Measurements from ENCODE around the gene LHX3.
"Not testable (repeated sequence)": the region's sequence is repeated elsewhere in the genome, so short reads cannot be mapped to it uniquely, and the experiment has no call there.

The LHX3 gene

DNA sequence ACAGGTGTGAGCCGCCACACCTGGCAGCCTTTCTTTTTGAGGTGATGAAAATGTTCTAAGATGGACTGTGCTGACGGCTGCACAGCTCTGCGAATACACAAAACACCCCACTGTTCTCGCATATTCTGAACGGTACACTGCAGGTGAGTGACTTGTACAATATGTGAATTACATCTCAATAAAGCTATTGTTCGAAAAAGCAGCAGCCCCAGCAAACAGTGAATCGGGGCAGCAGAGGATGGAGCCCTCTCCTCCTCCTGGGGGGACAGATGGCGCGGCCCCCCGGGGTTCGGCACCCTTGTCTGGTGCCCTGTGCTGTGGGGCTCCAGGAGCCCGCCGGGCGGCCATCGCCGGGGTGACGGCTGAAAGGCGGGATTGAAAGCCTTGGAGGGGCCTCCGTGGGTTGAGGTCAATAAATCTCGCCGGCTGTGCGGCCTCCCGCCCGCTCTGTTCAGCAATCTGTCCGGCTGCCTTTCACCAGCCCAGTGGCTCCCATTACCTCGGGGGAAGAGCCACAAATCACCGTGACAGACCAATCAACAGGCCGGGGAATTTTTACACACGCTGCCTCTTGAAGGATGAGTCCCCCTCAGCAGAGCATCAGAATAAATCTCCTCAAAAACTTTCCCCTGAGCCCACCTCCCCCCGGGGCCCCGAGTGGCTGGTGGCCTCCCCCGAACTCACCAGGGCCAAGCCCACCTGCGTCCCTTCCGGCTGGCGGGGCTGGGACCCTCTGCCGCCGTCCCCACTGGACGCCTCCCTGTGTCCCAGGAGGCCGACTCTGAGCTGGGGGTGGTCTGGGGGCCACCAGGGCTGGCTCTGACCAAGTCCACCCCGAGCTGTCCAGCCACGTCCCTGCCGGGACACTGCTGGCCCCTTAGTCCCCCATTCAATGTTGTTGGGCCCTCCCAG, 48.5 kb downstream of the LHX3 start:
- in situ Hi-C loops (cut with HindIII; ENCODE audit: low sequenced_read_pairs): no loop called here

DNA sequence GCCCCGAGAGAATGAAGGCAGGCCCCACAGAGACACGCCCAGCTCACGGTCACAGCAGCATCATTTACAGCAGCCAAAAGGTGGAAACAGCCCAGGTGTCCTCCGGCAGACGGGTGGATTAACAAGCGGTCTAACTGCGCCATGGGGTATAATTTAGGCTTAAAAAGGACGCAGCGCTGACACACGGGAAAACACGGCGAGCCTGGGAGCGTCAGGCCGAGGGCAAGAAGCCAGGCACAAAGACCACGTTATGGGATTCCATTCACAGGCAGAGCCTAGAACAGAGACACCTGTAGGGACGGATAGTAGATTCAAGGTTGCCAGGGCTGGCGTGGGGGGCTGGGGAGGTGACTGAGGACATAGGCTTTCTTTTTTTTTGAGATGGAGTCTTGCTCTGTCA, 49.4 kb downstream of the LHX3 start:
- in situ Hi-C loops (cut with HindIII; ENCODE audit: low sequenced_read_pairs): no loop called here

- in situ Hi-C loops (cut with HindIII; ENCODE audit: low sequenced_read_pairs): no loop called here
These were observed 50.0 kb downstream of the LHX3 start for GRCh38 chr9:136154943-136155342.

GRCh38 chr9:136153381-136154065, 51.4 kb downstream of the LHX3 start:
- in situ Hi-C loops (cut with HindIII; ENCODE audit: low sequenced_read_pairs): no loop called here

DNA sequence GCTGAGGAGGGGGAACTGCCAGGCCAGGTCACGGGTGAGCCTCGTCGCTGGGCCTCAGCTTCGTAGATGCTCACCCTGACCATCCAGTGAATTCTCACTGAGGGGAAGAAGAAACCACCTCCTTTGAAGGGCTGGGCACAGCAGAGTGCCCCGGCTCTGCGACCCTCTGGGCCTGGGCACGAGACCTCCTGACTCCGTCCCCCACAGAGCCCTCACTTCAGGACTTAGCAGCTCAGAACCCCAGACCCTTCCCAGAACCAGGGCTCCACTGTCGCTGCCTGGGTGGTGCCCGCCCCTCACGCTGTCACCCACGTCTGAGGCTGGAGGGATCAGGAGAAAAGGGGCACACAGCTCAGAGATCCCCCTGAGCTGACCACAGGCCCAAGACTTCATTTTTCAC, 52.0 kb downstream of the LHX3 start:
- in situ Hi-C loops (cut with HindIII; ENCODE audit: low sequenced_read_pairs): no loop called here

GRCh38 chr9:136152543-136152866, 52.4 kb downstream of the LHX3 start:
- in situ Hi-C loops (cut with HindIII; ENCODE audit: low sequenced_read_pairs): no loop called here

DNA sequence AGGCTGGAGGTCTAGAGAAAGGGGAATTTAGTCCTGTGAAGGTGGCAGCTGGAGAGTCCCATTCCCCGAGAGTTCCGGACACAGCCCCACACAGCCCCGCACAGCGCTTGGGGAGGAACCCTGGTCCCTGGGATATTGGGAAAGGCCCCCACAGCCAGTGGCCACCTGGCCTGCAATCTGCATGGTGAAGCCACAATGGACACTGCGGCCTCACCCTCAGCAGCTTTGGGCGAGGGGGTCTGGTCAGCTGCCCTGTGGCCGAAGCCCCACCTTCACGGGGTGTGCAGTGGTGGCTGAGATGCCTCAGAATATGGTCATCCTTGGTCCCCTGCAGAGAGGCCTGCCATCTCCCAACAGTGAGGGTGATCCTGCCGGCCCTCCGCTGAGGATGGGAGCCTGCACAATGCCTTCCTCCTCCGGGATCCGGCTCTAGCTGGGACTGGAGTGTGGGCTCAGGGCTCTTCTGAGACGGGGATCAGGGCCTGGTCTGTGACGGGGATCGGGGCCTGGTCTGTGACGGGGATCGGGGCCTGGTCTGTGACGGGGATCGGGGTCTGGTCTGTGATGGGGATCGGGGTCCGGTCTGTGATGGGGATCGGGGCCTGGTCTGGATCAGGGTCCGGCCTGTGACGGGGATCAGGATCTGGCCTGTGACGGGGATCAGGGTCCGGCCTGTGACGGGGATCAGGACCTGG, 52.9 kb downstream of the LHX3 start:
- in situ Hi-C loops (cut with HindIII; ENCODE audit: low sequenced_read_pairs): no loop called here

DNA sequence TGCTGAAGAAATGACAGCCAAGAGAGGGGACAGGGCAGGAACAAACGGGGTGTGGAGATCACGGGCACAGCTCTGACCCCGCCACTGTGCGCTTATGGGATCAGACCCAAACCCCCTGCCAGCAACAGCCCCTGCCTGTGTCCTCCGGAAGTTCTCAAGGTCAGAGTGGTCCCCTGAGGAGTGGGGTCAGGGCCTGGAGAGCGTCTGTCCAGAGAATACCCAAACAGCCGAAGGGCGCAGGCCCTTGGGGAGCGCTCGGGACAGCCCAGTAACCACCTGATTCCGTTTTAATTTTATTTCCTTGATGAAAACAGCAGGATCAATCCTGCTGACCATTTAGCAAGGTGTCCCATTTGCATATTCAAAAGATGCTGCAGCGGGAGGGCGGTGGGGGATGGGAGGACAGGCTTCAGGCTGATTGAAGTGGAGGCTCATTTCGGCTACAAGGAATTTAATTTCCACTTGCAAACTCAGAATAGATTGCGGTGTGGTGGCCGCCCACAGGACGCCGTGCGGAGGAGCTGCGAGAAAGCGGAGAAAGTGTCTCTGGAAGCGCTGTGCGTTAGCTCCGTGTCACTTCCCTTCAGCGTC, 53.6 kb downstream of the LHX3 start:
- in situ Hi-C loops (cut with HindIII; ENCODE audit: low sequenced_read_pairs): no loop called here

DNA sequence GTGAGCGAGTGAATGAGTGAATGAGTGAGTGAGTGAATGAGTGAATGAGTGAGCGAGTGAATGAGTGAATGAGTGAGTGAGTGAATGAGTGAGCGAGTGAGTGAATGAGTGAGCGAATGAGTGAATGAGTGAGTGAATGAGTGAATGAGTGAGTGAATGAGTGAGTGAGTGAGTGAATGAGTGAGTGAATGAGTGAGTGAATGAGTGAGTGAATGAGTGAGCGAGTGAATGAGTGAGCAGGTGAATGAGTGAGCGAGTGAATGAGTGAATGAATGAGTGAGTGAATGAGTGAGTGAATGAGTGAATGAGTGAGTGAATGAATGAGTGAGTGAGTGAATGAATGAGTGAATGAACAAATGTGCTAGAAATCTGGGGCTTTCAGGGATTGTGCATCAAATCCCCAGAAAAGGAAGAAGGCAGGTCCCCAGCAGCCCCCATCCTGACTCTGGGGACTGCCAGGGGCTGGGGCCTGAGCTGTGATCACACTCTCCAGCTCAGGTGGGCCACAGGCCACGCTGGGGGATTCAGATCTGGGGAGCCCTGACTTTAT, 54.2 kb downstream of the LHX3 start:
- in situ Hi-C loops (cut with HindIII; ENCODE audit: low sequenced_read_pairs): not testable (repeated sequence)

GRCh38 chr9:136149853-136150252, 55.1 kb downstream of the LHX3 start:
- in situ Hi-C loops (cut with HindIII; ENCODE audit: low sequenced_read_pairs): no loop called here

GRCh38 chr9:136149337-136149736, 55.6 kb downstream of the LHX3 start:
- in situ Hi-C loops (cut with HindIII; ENCODE audit: low sequenced_read_pairs): no loop called here

- in situ Hi-C loops (cut with HindIII; ENCODE audit: low sequenced_read_pairs): no loop called here
These were observed 56.2 kb downstream of the LHX3 start for GRCh38 chr9:136148766-136149165.

GRCh38 chr9:136147890-136148714, 56.8 kb downstream of the LHX3 start:
- in situ Hi-C loops (cut with HindIII; ENCODE audit: low sequenced_read_pairs): no loop called here

GRCh38 chr9:136147038-136147889, 57.7 kb downstream of the LHX3 start:
- in situ Hi-C loops (cut with HindIII; ENCODE audit: low sequenced_read_pairs): no loop called here

All from DLD1 (cell line).